MM.1S (cell line): ENCODE data around the gene CSF1.

Source experiments
- DNase-seq: peaks from one replicate; pipeline ENCODE4 v3.0.0-alpha.2; 2015
- H2AFZ ChIP-seq: fragments of 300-600 bp; sonication (generic); 2 replicates; pipeline ENCODE4 v1.6.0; 2016; ENCODE audit warnings: antibody characterized with exemption, low read length
- H3F3A ChIP-seq: fragments of 300-600 bp; sonication (generic); 2 replicates; pipeline ENCODE4 v1.6.1; 2016; ENCODE audit warnings: mild to moderate bottlenecking, antibody characterized with exemption, low read length, moderate library complexity, mixed read lengths; ENCODE audit not compliant: insufficient read depth
- H3K27ac ChIP-seq: fragments of 300-600 bp; sonication (generic); 2 replicates; pipeline ENCODE4 v1.5.1; 2016; ENCODE audit warnings: mild to moderate bottlenecking, low read length
- H3K27me3 ChIP-seq: fragments of 300-600 bp; sonication (generic); replicated peaks from 2 replicates; pipeline ENCODE4 v1.6.0; 2016; ENCODE audit warnings: low read length; ENCODE audit not compliant: insufficient read depth
- H3K36me3 ChIP-seq: fragments of 300-600 bp; sonication (generic); replicated peaks from 2 replicates; pipeline ENCODE4 v1.6.1; 2016; ENCODE audit warnings: mild to moderate bottlenecking, low read length, mixed read lengths; ENCODE audit not compliant: insufficient read depth
- H3K4me1 ChIP-seq: fragments of 300-600 bp; sonication (generic); 2 replicates; pipeline ENCODE4 v1.6.1; 2016; ENCODE audit warnings: low read length, mixed read lengths
- H3K4me2 ChIP-seq: fragments of 300-600 bp; sonication (generic); 2 replicates; pipeline ENCODE4 v1.6.0; 2016; ENCODE audit warnings: low read depth, low read length
- H3K4me3 ChIP-seq: fragments of 300-600 bp; sonication (generic); 2 replicates; pipeline ENCODE4 v1.5.1; 2016; ENCODE audit warnings: low read length, mixed read lengths
- H3K79me2 ChIP-seq: fragments of 300-600 bp; sonication (generic); 2 replicates; pipeline ENCODE4 v1.6.1; 2016; ENCODE audit warnings: mixed run types, low read length, mixed read lengths
- H3K9ac ChIP-seq: fragments of 300-600 bp; sonication (generic); 2 replicates; pipeline ENCODE4 v1.6.1; 2016; ENCODE audit warnings: low read length, mixed read lengths
- H3K9me2 ChIP-seq: fragments of 300-600 bp; sonication (generic); replicated peaks from 2 replicates; pipeline ENCODE4 v1.6.1; 2016; ENCODE audit warnings: mild to moderate bottlenecking, low read length, mixed read lengths; ENCODE audit not compliant: insufficient read depth
- H3K9me3 ChIP-seq: fragments of 300-600 bp; sonication (generic); replicated peaks from 2 replicates; pipeline ENCODE4 v1.6.1; 2016; ENCODE audit warnings: mild to moderate bottlenecking, low read length, mixed read lengths; ENCODE audit not compliant: insufficient read depth
- H4K20me1 ChIP-seq: fragments of 300-600 bp; sonication (generic); 2 replicates; pipeline ENCODE4 v1.6.1; 2016; ENCODE audit warnings: mild to moderate bottlenecking, low read length, moderate library complexity, mixed read lengths; ENCODE audit not compliant: insufficient read depth
- EZH2 ChIP-seq: fragments of 300-600 bp; sonication (generic); optimal IDR thresholded peaks from 2 replicates; pipeline ENCODE3; 2017; ENCODE audit warnings: low read depth, mild to moderate bottlenecking, antibody characterized with exemption, low read length, mixed read lengths
- EZH2phosphoT487 ChIP-seq: fragments of 300-600 bp; sonication (generic); IDR thresholded peaks from 2 replicates; pipeline ENCODE4 v1.6.1; 2018; ENCODE audit warnings: antibody characterized with exemption, low read length
- TF ChIP-seq, protein P1 (sequence below): fragments of 300-600 bp; sonication (generic); IDR thresholded peaks from 2 replicates; pipeline ENCODE4 v1.5.1; 2016; ENCODE audit warnings: antibody characterized with exemption, low read length, mixed read lengths

Gene CSF1

DNA sequence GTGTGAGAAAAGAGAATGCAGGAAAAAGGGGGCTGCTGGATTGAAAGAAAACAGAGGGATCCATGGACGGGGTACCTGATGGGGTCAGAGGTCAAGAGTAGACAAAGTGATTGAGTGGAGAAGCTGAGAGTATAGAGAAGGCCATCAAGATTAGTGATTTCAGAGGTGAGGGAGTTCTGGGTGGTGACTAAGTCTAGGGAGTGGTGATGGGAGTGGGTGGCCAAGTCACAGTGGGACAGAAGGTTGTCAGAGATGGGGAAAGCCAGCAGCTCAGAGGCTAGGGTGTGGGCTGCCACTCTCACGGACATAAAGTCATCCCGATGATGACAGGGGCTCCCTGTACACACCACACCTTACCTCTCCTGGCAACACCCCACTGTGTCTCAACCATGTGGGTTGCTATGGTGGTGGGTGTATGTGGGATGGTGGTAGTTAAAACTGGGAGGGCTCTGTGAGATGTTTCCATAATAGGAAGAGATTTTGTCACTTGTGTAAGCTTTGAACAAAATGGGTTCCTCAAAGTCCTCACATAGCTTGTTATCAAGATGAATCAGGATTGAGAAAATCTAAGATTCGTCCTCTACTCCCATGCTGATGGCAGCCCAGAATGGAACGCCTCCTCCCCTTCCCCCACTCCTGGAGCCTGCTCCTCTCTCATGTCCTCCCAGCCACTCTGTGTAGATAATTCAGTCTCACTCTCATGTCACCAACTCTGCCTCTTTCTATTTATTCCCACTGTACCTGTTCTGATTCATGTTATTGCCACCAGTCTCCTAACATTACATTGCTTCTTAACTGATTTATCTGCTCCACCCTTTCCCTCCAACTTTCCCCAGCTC lies 20.3 kb upstream of the CSF1 start:
- H3K27me3 ChIP-seq: no peaks in the 10 kb centered on the region
- H3K9ac ChIP-seq: no peak overlapping the region
- H3K36me3 ChIP-seq: no peaks in the 10 kb centered on the region
- H3K4me1 ChIP-seq: no peaks in the 10 kb centered on the region
- no peak overlapping the region for H3K27ac ChIP-seq
- no peaks in the 10 kb centered on the region for H4K20me1 ChIP-seq
- no peak overlapping the region for H3K4me3 ChIP-seq
- no peaks in the 10 kb centered on the region for H3K9me3 ChIP-seq
- no peak for DNase-seq
- H2AFZ ChIP-seq: no peak overlapping the region
- no peaks in the 10 kb centered on the region for H3F3A ChIP-seq
- no peak overlapping the region for H3K4me2 ChIP-seq
- H3K79me2 ChIP-seq: no peaks in the 10 kb centered on the region
- H3K9me2 ChIP-seq: no peaks in the 10 kb centered on the region
- TF ChIP-seq, protein P1, sequence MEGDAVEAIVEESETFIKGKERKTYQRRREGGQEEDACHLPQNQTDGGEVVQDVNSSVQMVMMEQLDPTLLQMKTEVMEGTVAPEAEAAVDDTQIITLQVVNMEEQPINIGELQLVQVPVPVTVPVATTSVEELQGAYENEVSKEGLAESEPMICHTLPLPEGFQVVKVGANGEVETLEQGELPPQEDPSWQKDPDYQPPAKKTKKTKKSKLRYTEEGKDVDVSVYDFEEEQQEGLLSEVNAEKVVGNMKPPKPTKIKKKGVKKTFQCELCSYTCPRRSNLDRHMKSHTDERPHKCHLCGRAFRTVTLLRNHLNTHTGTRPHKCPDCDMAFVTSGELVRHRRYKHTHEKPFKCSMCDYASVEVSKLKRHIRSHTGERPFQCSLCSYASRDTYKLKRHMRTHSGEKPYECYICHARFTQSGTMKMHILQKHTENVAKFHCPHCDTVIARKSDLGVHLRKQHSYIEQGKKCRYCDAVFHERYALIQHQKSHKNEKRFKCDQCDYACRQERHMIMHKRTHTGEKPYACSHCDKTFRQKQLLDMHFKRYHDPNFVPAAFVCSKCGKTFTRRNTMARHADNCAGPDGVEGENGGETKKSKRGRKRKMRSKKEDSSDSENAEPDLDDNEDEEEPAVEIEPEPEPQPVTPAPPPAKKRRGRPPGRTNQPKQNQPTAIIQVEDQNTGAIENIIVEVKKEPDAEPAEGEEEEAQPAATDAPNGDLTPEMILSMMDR: no peak
- TF ChIP-seq EZH2 (no peak), EZH2phosphoT487 (no peak)

- Histone ChIP-seq H3K9me3 (no peaks in the 10 kb centered on the region), H3K27me3 (no peaks in the 10 kb centered on the region), H3K9ac (no peak overlapping the region), H4K20me1 (no peaks in the 10 kb centered on the region), H3K4me3 (no peak overlapping the region), H3K4me1 (no peaks in the 10 kb centered on the region), H2AFZ (no peak overlapping the region), H3K36me3 (no peaks in the 10 kb centered on the region), H3K9me2 (no peaks in the 10 kb centered on the region), H3K79me2 (no peaks in the 10 kb centered on the region), H3K4me2 (no peak overlapping the region), H3K27ac (no peak overlapping the region), H3F3A (no peaks in the 10 kb centered on the region)
- TF ChIP-seq, protein P1: no peak
- TF ChIP-seq EZH2: no peak
- no peak for TF ChIP-seq EZH2phosphoT487
- no peak for DNase-seq
Measured at GRCh38 chr1:109891930-109892329, 18.7 kb upstream of the CSF1 start.

- H4K20me1 ChIP-seq: no peaks in the 10 kb centered on the region
- no peak overlapping the region for H2AFZ ChIP-seq
- H3K4me1 ChIP-seq: no peaks in the 10 kb centered on the region
- no peak overlapping the region for H3K4me3 ChIP-seq
- H3K36me3 ChIP-seq: no peaks in the 10 kb centered on the region
- no peak overlapping the region for H3K27ac ChIP-seq
- DNase-seq: no peak
- H3F3A ChIP-seq: no peaks in the 10 kb centered on the region
- no peak overlapping the region for H3K4me2 ChIP-seq
- H3K79me2 ChIP-seq: no peaks in the 10 kb centered on the region
- H3K9me2 ChIP-seq: no peaks in the 10 kb centered on the region
- no peak for TF ChIP-seq EZH2
- no peak for TF ChIP-seq EZH2phosphoT487
- TF ChIP-seq, protein P1: no peak
- no peaks in the 10 kb centered on the region for H3K27me3 ChIP-seq
- H3K9me3 ChIP-seq: no peaks in the 10 kb centered on the region
- H3K9ac ChIP-seq: no peak overlapping the region
Measured at GRCh38 chr1:109892561-109893368, 17.9 kb upstream of the CSF1 start.
